HCEC 1CT (cell line): ENCODE measurements around the gene ATP10A.

Experiments used
- DNase-seq: peaks from one replicate; pipeline ENCODE4 v3.0.0-alpha.2; 2017

The ATP10A gene

DNA sequence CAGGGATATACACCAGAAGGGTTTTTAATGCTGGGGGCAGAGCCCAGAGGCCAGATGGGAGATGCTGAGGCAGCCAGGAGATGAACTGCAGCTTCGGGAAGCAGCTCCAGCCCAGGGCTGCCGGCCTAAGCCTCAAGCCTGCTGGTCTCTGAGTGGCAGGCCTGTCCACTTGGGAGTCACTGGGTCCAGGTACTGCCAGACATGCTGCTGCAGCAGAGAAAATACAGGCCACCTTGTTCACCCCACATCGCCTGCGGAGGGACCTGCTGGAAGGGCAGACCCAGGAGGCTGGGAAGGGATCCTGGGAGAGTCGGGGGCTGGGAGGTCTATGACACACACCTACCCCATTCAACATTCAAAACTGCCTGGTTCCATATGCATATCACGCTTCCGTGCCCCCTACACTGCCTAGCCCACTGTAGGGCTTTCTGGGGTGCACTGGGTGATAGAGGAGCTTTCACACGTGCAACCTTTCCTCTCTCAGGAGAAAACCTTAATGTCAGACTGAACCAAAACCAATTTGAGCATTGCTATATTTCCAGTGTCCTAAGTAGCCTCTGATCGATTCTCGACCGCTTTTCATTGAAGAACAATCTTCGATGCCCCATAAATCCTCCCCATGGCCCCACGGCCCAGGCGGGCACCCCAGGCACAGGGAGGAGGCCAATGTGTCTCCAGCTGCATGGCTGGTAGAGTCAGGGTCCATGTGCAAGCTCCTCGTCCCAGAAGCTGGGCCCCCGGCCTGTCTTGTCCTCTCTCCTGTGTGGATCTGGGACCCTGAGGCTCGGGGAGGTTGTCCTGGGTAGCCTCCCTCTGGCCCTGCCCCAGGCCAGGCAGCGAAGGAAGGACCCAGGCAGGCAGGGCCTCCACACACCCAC lies 147.4 kb downstream of the ATP10A start:
- DNase-seq: no peak

DNA sequence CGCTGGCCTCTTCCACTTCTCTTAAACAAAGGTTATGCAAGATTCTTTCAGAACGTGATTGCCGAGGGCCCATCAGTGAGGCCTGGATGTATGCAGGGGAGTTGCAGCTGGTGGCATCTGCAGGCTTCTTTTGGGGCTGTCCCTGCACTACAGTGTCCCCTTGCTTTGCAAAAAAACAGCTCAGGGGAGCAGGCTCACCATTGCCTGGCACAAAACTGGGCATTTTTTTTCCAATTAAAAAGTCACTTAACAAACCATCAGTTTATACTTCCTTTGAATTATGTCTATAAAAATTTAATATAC lies 148.6 kb downstream of the ATP10A start:
- DNase-seq: no peak

DNA sequence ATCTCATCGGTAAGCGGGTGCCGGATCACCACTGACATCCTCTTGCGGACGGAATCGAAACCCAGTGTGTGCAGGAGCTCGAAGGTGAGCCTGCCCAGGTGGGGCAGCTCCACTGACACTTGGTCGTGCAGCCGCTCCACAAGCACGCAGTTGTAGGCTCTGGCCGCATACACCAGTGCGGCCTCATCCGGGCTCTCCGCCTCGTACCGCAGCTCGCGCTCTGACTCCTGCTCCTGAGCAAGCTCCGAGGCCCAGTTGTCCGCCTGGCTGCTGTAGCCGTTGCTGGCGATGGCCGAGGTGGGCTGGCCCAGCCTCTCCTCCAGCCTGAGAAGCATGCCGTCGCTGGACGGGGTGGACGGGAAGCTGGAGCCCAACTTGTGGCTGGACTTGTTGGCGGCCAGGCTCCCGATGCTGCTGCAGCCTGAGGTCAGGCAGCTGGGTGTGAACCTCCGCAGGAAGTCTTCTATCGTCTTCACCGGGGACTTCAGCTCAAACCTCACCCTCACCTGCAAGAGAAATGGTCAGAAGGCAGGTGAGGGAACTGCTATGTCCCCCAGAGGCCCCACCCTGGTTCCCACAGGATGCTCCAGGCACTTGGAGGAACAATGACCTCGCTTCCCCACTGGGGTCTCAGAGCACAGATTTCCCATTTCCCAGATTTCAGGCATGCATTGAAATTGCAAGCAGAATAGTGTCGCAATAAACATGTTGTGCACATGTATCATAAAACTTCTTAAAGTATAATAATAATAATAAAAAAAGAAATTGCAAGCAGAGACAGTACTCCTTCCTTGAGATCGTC lies 149.2 kb downstream of the ATP10A start:
- no peak for DNase-seq

GRCh38 chr15:25712961-25713355 lies 150.2 kb downstream of the ATP10A start:
- DNase-seq: no peak

- DNase-seq: no peak
These were observed 150.8 kb downstream of the ATP10A start for GRCh38 chr15:25712192-25712960.

DNA sequence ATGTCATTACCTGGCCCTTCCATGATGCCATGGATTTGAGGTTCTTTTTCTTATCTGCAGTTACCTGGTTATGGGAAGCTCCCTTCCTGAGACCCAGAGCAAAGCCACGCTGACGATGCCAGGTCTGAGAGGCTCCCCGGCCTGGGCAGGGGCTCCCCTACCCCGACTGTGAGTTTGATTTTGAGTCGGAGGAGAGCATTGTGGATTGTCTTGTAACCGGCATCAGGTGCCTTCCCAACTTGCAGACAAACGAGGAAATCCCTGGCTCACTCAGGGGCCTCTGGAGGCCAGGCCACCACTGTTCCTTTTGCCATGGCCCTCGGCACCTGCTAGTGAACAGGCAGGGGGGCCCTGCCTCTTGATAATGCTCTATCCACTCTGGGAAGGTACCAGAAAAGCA lies 151.4 kb downstream of the ATP10A start:
- no peak for DNase-seq

GRCh38 chr15:25711164-25711563 lies 152.0 kb downstream of the ATP10A start:
- DNase-seq: no peak

GRCh38 chr15:25710184-25710583 lies 152.9 kb downstream of the ATP10A start:
- no peak for DNase-seq

DNA sequence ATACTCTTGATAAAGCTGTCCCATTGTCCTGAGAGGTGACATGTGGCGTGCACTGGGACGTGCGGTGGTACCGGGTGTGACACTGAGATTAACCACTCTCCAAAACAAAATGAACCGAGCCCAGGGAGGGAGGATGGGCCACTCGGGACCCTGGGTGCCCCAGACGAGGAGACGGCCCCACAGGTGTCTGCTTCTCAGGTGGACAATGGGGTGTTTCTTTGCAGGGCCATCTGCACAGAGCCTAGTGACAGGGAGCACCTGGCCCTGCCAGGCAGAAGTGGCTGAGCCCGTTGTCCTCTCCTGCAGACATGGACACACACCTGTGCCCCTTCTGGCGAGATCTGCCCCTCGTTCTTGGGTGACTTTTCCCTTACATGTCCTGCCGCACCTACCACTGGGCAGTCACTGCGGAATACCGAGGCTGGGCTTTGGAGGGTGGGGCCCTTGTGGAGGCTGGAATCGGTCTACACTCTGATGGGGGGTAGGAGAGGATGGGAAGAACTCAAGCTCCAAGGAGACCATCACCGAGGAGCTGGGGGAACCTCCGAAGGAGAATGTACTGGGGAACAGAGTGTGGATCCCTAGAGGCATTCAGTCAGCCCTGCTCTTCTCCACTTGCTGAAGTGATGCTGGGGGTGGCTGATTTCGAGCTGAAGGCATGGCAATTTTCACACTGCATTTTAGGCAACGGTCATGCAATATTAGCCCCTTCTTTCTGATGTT lies 153.5 kb downstream of the ATP10A start:
- no peak for DNase-seq

DNA sequence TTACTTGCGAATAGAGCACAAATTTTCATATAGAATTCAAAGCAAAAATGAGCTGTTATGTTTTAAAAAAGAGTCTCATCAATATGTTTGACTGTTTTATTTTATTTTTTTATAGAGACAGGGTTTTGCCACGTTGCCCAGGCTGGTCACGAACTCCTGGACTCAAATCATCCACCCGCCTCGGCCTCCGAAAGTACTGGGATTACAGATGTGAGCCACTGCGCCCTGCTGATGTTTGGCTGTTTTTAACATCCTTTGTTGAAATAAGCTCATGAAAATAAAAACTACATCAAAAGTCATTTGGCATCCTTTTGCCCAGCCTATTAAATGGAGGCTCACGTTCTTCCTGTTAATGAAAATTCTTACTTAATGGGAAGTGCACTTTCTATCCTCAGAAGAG lies 154.7 kb downstream of the ATP10A start:
- no peak for DNase-seq

GRCh38 chr15:25707656-25708365 lies 155.3 kb downstream of the ATP10A start:
- DNase-seq: no peak

GRCh38 chr15:25706176-25706955 lies 156.8 kb downstream of the ATP10A start:
- no peak for DNase-seq

GRCh38 chr15:25705433-25706115 lies 157.6 kb downstream of the ATP10A start:
- DNase-seq: no peak

DNA sequence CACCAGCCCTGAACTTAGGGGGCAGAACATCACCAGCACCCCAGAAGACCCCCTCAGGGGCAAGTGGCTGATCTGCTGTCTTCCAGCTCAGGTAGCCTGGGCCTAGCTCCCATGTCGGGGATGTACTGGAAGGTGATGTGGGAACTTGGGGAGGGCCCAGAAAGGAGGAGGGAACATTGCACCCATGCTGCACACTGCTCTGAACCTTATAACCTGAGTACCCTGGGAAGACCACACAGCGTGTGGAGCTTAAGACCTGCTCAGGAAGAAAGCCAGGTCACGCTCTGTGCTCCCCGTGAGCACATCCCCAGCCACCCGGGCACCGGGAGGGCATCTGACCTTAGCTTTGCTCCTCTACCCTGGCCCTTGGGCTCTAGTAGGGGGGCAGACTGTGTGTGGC lies 159.4 kb downstream of the ATP10A start:
- no peak for DNase-seq

DNA sequence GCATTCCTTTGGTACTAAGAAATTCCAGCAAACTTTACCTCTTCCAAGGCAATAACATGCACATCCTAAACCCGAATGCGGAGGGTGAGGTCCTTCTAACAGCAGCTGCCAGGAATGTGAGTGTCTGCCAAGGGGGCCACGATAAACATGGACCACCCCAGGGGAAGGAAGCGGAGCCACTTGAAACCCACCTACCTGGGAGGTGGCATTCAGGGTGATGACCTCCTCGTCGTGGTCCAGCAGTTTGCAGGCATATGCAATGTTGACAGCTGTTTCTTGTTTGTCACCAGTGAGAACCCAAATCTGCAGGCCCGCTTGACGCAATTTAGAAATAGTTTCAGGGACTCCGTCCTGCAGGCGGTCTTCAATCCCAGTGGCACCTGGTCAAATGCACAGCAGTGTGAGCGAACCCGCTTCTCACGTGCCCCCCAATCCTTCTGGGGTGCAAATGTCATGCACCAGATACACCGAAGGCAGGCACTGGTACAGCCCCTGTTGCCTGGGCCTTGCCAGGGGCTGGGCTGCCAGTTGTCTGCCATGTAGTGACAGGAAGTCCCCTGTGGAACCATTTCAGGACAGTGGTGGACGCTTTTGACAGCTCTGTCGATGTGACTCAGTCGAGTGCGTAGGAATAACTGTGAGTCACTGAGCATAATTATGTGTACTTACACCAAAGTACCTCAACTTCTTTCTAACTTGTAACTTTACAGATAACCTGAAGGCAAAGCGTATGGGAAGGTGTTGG lies 161.2 kb downstream of the ATP10A start:
- no peak for DNase-seq

GRCh38 chr15:25700916-25701315 lies 162.2 kb downstream of the ATP10A start:
- DNase-seq: no peak

DNA sequence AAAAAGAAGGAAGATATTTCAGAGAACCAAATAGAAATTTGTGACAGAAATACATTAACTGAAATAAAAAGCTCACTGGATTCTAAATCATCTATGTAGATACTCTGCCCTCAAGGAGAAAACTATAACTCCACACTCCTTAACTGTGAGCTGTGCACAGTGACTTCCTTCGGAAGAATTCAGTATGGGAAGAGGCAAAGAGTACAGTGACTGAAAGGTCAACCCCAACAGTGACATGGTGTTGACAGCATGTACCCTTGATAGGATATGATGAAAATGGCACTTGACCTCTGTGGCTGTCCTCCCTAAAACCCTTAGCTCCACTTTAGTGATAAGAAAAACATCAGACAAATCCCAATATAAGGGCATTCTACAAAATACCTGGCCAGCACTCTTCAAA lies 165.5 kb downstream of the ATP10A start:
- DNase-seq: no peak

DNA sequence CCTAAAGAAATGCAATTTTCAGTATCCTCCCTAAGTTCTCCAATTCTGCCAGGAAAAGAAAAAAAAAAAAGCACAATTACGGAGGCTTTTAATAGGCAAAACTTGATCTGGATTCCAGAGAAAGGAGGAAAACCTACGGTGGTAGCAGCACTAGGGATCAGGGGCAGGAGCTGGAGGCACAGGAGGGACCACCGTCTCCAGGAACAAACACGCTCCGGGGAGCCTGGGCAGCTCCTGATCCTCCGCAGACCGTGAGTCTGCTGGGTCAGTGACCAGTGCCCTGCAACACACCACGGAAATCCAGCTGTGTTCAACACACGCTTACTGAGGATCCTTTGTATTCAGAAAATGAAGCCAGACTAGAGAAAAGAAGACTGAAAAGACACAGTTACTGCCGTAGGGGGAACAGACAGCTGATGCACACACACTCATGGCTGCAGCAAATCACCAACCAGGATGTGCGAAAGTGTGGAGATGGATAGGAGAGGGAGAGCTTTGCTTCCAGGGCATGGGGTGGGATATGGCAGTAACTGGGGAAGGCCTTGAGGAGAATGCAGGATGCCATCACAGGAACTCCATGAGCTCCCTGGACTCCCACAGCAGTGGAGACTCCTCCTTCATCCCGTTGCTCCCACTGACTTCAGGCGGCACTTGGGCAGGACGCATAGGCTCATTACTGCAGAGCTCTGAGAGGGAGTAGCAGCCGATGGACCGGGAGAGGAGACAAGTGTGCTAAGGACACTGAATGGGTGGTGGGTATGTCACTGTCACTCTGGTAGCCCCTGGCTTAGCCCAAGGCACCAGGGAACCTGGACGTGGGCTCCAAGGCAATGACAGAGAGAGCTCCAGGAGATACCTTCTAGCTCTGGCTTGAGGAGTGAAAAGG lies 167.0 kb downstream of the ATP10A start:
- DNase-seq: no peak

GRCh38 chr15:25694823-25695312 lies 168.3 kb downstream of the ATP10A start:
- DNase-seq: no peak
